Gastrocnemius medialis (tissue), 4 donors: Measurements from ENCODE around the gene GRHL3. TPM values are rescaled to one million over a fixed set of nuclear protein-coding genes. Genes with fewer than 3 reads are reported as not detected.
A peak's percentile ranks its signal among the peaks of the same experiment; 100 is the strongest.

Experiments used
- ATAC-seq, 2 donors: fragments of 150-250 bp; one replicate each; pipeline ENCODE4 v1.9.1; 2016
- DNase-seq, 2 donors: peaks; one replicate each; pipeline ENCODE4 v3.0.0-alpha.2; 2019
- H3K27ac ChIP-seq, 4 donors: fragments of 200-600 bp; sonication (generic); 1 replicate in 1 of 4; 2 replicates in 3 of 4; pipeline ENCODE4 v1.5.1; 2016 to 2018; ENCODE audit warnings: mild to moderate bottlenecking in 2 of 4, moderate library complexity in 1 of 4
- H3K27me3 ChIP-seq, 3 donors: fragments of 200-600 bp; sonication (generic) in 2 of 3; 1 replicate in 1 of 3; 2 replicates in 2 of 3; pipeline versions ENCODE4 v1.5.1 to v1.6.0; 2016 to 2019; ENCODE audit warnings: mild to moderate bottlenecking in 1 of 3, moderate library complexity in 1 of 3
- H3K36me3 ChIP-seq, 2 donors: fragments of 200-600 bp; sonication (generic) in 1 of 2; one replicate each; pipeline ENCODE4 v1.5.1; 2017 to 2018
- H3K4me1 ChIP-seq, 2 donors: fragments of 200-600 bp; sonication (generic) in 1 of 2; one replicate each; pipeline ENCODE4 v1.5.1; 2016 to 2017; ENCODE audit warnings: mild to moderate bottlenecking in 2 of 2
- H3K4me3 ChIP-seq, 4 donors: fragments of 200-600 bp; sonication (generic) in 3 of 4; 1 replicate in 1 of 4; 2 replicates in 3 of 4; pipeline ENCODE4 v1.5.1; 2016 to 2019; ENCODE audit warnings: mild to moderate bottlenecking in 2 of 4
- H3K9me3 ChIP-seq, 3 donors: fragments of 200-600 bp; sonication (generic) in 2 of 3; 1 replicate in 1 of 3; 2 replicates in 2 of 3; pipeline ENCODE4 v1.5.1; 2016 to 2019
- CTCF ChIP-seq, 5 experiments: fragments of 450-650 bp in 3 of 5; fragments of 200-600 bp in 2 of 5; sonication (generic) in 2 of 5; IDR thresholded peaks in 4 of 5; conservative IDR thresholded peaks in 1 of 5; 1 replicate in 4 of 5; 2 replicates in 1 of 5; pipeline ENCODE4 v1.5.1; 2016 to 2019; ENCODE audit warnings: antibody characterized with exemption in 5 of 5, mild to moderate bottlenecking in 3 of 5, moderate library complexity in 3 of 5
- POLR2A ChIP-seq, 2 donors: fragments of 450-650 bp; IDR thresholded peaks; one replicate each; pipeline ENCODE4 v1.6.1; 2017; ENCODE audit warnings: antibody characterized with exemption in 2 of 2, mild to moderate bottlenecking in 2 of 2, moderate library complexity in 2 of 2
- in situ Hi-C, 4 donors: fragments of 200-750 bp; cut with MboI; loops; one replicate each; pipeline versions ENCODE4 v1.15.0 to v1.8.0; 2017; ENCODE audit warnings: low sequenced_read_pairs in 4 of 4
- intact Hi-C: fragments of 100-400 bp; cut with DNase I; formaldehyde crosslinking; loops from one replicate; pipeline ENCODE4 v1.15.1; 2023; ENCODE audit warnings: low total_unique reads
- total RNA-seq, 4 donors: library from RNA; depleted of rRNA; stranded (reverse); fragments of >200 nt; gene quantifications; one replicate each; pipeline versions ENCODE4 v1.1.0 to v1.2.3, GENCODE V29; 2016

The GRHL3 gene
- total RNA-seq, 4 donors from 2014 or later, result not detected

GRCh38 chr1:24298606-24299005 lies 20.6 kb upstream of the GRHL3 start:
- intact Hi-C loops (no loop called here), in situ Hi-C loops (no loop called here)
- Histone ChIP-seq H3K9me3 (no peaks in the 10 kb centered on the region), H3K4me3 (no peak overlapping the region), H3K27me3 (no peaks in the 10 kb centered on the region), H3K36me3 (no peaks in the 10 kb centered on the region), H3K4me1 (peaks cover 0 to 8% of the 10 kb centered on the region in 2 donors), H3K27ac (no peak overlapping the region)
- TF ChIP-seq CTCF (IDR thresholded peaks at IDR 0.05 in 4 of 5, conservative IDR thresholded peaks at IDR 0.05 in 1 of 5), result no peak
- TF ChIP-seq POLR2A (IDR thresholded peaks at IDR 0.05), result no peak
- DNase-seq (no peak), ATAC-seq (no peak)

DNA sequence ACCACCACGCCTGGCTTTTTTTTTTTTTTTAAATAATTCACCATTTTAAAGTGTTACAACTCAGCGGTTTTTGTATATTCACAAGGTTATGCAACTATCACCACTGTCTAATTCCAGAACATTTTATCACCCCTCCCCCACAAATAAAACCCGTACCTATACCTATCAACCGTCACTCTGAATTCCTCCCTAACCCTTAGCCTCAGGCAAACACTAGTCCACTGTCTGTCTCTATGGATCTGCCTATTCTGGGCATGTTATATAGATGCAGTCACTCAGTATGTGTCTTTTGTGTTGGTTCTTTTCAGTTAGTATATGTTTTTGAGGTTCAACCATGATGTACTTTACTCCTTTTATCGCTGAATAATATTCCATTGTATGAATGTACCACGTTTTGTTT lies 19.3 kb upstream of the GRHL3 start:
- TF ChIP-seq POLR2A (IDR thresholded peaks at IDR 0.05), result no peak
- no peak for TF ChIP-seq CTCF (IDR thresholded peaks at IDR 0.05 in 4 of 5, conservative IDR thresholded peaks at IDR 0.05 in 1 of 5)

DNA sequence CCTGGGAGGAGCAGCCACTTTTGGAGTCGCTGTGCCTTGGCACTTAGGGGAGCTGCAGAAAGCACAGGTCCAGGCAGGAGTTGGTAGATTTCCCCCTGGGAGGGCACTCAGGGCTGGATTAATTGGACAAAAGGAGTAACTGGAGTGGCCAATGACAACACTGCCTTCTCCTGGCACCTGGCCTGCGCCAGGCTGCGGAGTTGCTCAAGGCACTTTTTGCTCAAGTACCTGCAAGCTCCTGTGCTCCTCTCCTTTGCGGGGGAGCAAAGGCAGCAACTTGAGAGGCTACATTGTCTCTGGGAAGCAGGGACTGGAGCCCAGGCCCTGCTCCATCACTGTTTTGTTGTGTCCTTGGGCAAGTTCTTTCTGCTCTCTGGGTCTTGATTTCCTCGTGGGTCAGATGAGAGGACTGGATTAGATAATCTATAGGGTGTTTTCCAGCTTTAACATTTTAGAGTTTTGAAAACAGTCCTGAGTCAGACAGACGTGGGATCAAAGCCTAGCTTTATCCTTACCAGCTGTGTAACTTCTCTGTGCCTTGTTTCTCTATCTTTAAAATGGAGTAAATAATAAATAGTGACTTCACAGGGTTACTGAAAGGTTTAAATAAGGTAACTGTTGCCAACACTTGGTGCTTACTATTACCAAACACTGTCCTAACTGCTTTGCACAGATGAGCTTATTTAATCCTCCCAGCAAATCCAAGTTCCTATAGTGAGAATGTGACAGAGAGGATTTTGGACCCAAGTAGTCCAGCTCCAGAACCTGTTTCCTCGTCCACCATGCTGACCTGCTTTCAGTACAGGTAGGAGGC lies 18.0 kb upstream of the GRHL3 start:
- Histone ChIP-seq H3K4me3 (no peak overlapping the region), H3K4me1 (peaks cover 0 to 8% of the 10 kb centered on the region in 2 donors), H3K9me3 (no peaks in the 10 kb centered on the region), H3K36me3 (no peaks in the 10 kb centered on the region), H3K27me3 (no peaks in the 10 kb centered on the region), H3K27ac (no peak overlapping the region)
- ATAC-seq, result peak in 1 of 2 donors; percentile 57
- intact Hi-C loops, result no loop called here
- TF ChIP-seq POLR2A (IDR thresholded peaks at IDR 0.05) (no peak), CTCF (IDR thresholded peaks at IDR 0.05 in 4 of 5, conservative IDR thresholded peaks at IDR 0.05 in 1 of 5) (no peak)
- in situ Hi-C loops, result no loop called here
- DNase-seq, result no peak

More for the DNA sequence above, 19.3 kb upstream of the GRHL3 start:
- Histone ChIP-seq H3K27me3 (no peaks in the 10 kb centered on the region), H3K9me3 (no peaks in the 10 kb centered on the region), H3K4me3 (no peak overlapping the region), H3K4me1 (peaks cover 0 to 8% of the 10 kb centered on the region in 2 donors), H3K27ac (no peak overlapping the region), H3K36me3 (no peaks in the 10 kb centered on the region)
- in situ Hi-C loops (no loop called here), intact Hi-C loops (no loop called here)
- DNase-seq (no peak), ATAC-seq (no peak)

DNA sequence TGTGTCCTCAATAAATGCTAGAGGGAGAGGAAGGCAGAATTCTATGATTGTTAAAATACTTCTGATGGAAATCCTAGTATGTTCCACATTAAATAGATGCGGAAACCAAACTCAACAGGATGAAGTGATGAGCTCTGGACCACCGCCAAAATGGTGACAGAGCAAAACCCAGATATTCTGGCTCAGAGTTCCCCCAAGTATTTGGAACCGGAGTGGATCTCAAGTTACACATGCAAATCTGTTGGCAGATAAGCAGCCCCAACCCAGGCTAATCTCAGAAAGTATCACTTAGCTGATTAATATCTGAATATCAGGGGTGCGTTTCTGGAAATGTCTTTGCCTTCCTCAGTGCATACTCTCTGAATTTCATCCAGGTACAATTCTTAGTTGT lies 17.4 kb upstream of the GRHL3 start:
- ATAC-seq (no peak), DNase-seq (no peak)
- Histone ChIP-seq H3K4me3 (no peak overlapping the region), H3K36me3 (no peaks in the 10 kb centered on the region), H3K4me1 (peaks cover 0 to 8% of the 10 kb centered on the region in 2 donors), H3K27me3 (no peaks in the 10 kb centered on the region), H3K9me3 (no peaks in the 10 kb centered on the region), H3K27ac (no peak overlapping the region)
- in situ Hi-C loops, result no loop called here
- intact Hi-C loops, result no loop called here
- no peak for TF ChIP-seq CTCF (IDR thresholded peaks at IDR 0.05 in 4 of 5, conservative IDR thresholded peaks at IDR 0.05 in 1 of 5)
- TF ChIP-seq POLR2A (IDR thresholded peaks at IDR 0.05), result no peak
